HepG2 (cell line): ENCODE data around the gene PRPSAP2. TPM values are rescaled to one million over a fixed set of nuclear protein-coding genes. Genes with fewer than 3 reads are reported as not detected.

Source experiments
- EED ChIP-seq: sonication (generic); formaldehyde crosslinking; IDR thresholded peaks from 2 replicates; pipeline ENCODE4 v1.5.0; 2020; ENCODE audit warnings: mild to moderate bottlenecking, missing genetic modification reagents
- FOXP4 ChIP-seq: sonication (generic); formaldehyde crosslinking; IDR thresholded peaks from 2 replicates; pipeline ENCODE4 v1.4.0; 2020; ENCODE audit warnings: missing genetic modification reagents
- MIER2 ChIP-seq: IDR thresholded peaks from 2 replicates; pipeline ENCODE4 v1.6.1; 2016; ENCODE audit warnings: missing biosample characterization, missing genetic modification reagents
- MLLT10 ChIP-seq: sonication (generic); formaldehyde crosslinking; IDR thresholded peaks from 2 replicates; pipeline ENCODE4 v1.4.0; 2020; ENCODE audit warnings: missing genetic modification reagents
- MNT ChIP-seq: fragments of 450-650 bp; IDR thresholded peaks from 2 replicates; pipeline ENCODE4 v1.6.1; 2016
- MYNN ChIP-seq: sonication (generic); formaldehyde crosslinking; IDR thresholded peaks from 2 replicates; pipeline ENCODE4 v1.4.0; 2020; ENCODE audit warnings: mild to moderate bottlenecking, low read depth, missing genetic modification reagents
- NCOA1 ChIP-seq: sonication (generic); formaldehyde crosslinking; IDR thresholded peaks from 2 replicates; pipeline ENCODE4 v1.9.0; 2021; ENCODE audit warnings: missing genetic modification reagents
- NFATC3 ChIP-seq: sonication (generic); formaldehyde crosslinking; IDR thresholded peaks from 2 replicates; pipeline ENCODE4 v1.5.1; 2020; ENCODE audit warnings: mild to moderate bottlenecking, missing genetic modification reagents
- NFKBIZ ChIP-seq: IDR thresholded peaks from 2 replicates; pipeline ENCODE4 v1.6.1; 2018; ENCODE audit warnings: missing genetic modification reagents, missing compliant biosample characterization
- NR2C2 ChIP-seq: sonication (generic); formaldehyde crosslinking; IDR thresholded peaks from 2 replicates; pipeline ENCODE4 v1.4.0; 2020; ENCODE audit warnings: missing genetic modification reagents, mild to moderate bottlenecking, moderate library complexity, borderline replicate concordance
- RFXANK ChIP-seq: IDR thresholded peaks from 2 replicates; pipeline ENCODE4 v1.6.1; 2016
- SNAI1 ChIP-seq: sonication (generic); formaldehyde crosslinking; IDR thresholded peaks from 2 replicates; pipeline ENCODE4 v1.5.0; 2020; ENCODE audit warnings: mild to moderate bottlenecking, missing genetic modification reagents, borderline replicate concordance
- SNAPC4 ChIP-seq: sonication (generic); formaldehyde crosslinking; IDR thresholded peaks from 2 replicates; pipeline ENCODE4 v1.4.0; 2020; ENCODE audit warnings: mild to moderate bottlenecking, missing genetic modification reagents
- WIZ ChIP-seq: sonication (generic); formaldehyde crosslinking; IDR thresholded peaks from 2 replicates; pipeline ENCODE4 v1.5.1; 2020; ENCODE audit warnings: mild to moderate bottlenecking, missing genetic modification reagents
- ZNF367 ChIP-seq: sonication (generic); formaldehyde crosslinking; IDR thresholded peaks from 2 replicates; pipeline ENCODE4 v1.4.0; 2020; ENCODE audit warnings: missing genetic modification reagents, borderline replicate concordance
- ZNF512 ChIP-seq: sonication (generic); formaldehyde crosslinking; IDR thresholded peaks from 2 replicates; pipeline ENCODE4 v1.4.0; 2020; ENCODE audit warnings: mild to moderate bottlenecking, missing genetic modification reagents
- ZNF547 ChIP-seq: sonication (generic); formaldehyde crosslinking; IDR thresholded peaks from 2 replicates; pipeline ENCODE4 v1.5.1; 2020; ENCODE audit warnings: mild to moderate bottlenecking, missing genetic modification reagents
- ZNF570 ChIP-seq: sonication (generic); formaldehyde crosslinking; IDR thresholded peaks from 2 replicates; pipeline ENCODE4 v1.4.0; 2020; ENCODE audit warnings: mild to moderate bottlenecking, missing genetic modification reagents, borderline replicate concordance
- ZNF678 ChIP-seq: sonication (generic); formaldehyde crosslinking; IDR thresholded peaks from 2 replicates; pipeline ENCODE4 v1.4.0; 2020; ENCODE audit warnings: mild to moderate bottlenecking, missing genetic modification reagents
- ZNF775 ChIP-seq: sonication (generic); formaldehyde crosslinking; IDR thresholded peaks from 2 replicates; pipeline ENCODE4 v1.4.0; 2020; ENCODE audit warnings: missing genetic modification reagents, mild to moderate bottlenecking, moderate library complexity, borderline replicate concordance
- polyA plus RNA-seq, 8 experiments: library from polyadenylated mRNA; depleted of rRNA in 3 of 8; stranded (reverse) in 7 of 8; unstranded in 1 of 8; fragments of >200 nt; fragmentation: Illumina TruSeq in 4 of 8; extraction: Trizol in 4 of 8; gene quantifications; 2 replicates each; pipeline versions ENCODE4 v1.2.1 to v1.2.3, GENCODE V29; 2011 to 2016; ENCODE audit warnings: low read depth in 4 of 8, missing spikeins in 1 of 8, mixed read lengths in 1 of 8; ENCODE audit not compliant: insufficient read depth in 1 of 8
- total RNA-seq, 5 experiments: library from RNA; depleted of rRNA; stranded (reverse); fragments of >200 nt; fragmentation: Illumina TruSeq; extraction: Trizol; gene quantifications; 2 replicates each; pipeline ENCODE4 v1.2.3, GENCODE V29; 2016; ENCODE audit warnings: low read depth in 1 of 5

The PRPSAP2 gene
- total and polyA plus RNA-seq, 2 of the 13 experiments (the other 11 are each of a cell fraction or from before 2014, with no cell fraction given): 34.0 to 58.9 TPM

- peak; percentile 82 for TF ChIP-seq FOXP4 (CRISPR knock-in tag)
- TF ChIP-seq SNAI1 (CRISPR knock-in tag): no peak
- no peak for TF ChIP-seq RFXANK (CRISPR knock-in tag)
- TF ChIP-seq ZNF367 (CRISPR knock-in tag): no peak
- TF ChIP-seq NCOA1 (CRISPR knock-in tag): no peak
- TF ChIP-seq ZNF775 (CRISPR knock-in tag): no peak
- no peak for TF ChIP-seq MIER2 (CRISPR knock-in tag)
- TF ChIP-seq MNT: no peak
- TF ChIP-seq NFKBIZ (CRISPR knock-in tag): peak; percentile 88
- TF ChIP-seq EED (CRISPR knock-in tag): no peak
- no peak for TF ChIP-seq ZNF570 (CRISPR knock-in tag)
- TF ChIP-seq ZNF547 (CRISPR knock-in tag): no peak
- no peak for TF ChIP-seq MYNN (CRISPR knock-in tag)
- TF ChIP-seq NR2C2 (CRISPR knock-in tag): no peak
- no peak for TF ChIP-seq WIZ (CRISPR knock-in tag)
- TF ChIP-seq ZNF512 (CRISPR knock-in tag): no peak
- no peak for TF ChIP-seq MLLT10 (CRISPR knock-in tag)
- TF ChIP-seq ZNF678 (CRISPR knock-in tag): no peak
- TF ChIP-seq NFATC3: no peak
- no peak; the same call in 1 of the 2 replicates for TF ChIP-seq SNAPC4
These were observed 67.3 kb downstream of the PRPSAP2 start (continued) for GRCh38 chr17:18925187-18925586.
